ENCODE measurements around the gene IGF2BP3.

- TF ChIP-seq, protein P1, sequence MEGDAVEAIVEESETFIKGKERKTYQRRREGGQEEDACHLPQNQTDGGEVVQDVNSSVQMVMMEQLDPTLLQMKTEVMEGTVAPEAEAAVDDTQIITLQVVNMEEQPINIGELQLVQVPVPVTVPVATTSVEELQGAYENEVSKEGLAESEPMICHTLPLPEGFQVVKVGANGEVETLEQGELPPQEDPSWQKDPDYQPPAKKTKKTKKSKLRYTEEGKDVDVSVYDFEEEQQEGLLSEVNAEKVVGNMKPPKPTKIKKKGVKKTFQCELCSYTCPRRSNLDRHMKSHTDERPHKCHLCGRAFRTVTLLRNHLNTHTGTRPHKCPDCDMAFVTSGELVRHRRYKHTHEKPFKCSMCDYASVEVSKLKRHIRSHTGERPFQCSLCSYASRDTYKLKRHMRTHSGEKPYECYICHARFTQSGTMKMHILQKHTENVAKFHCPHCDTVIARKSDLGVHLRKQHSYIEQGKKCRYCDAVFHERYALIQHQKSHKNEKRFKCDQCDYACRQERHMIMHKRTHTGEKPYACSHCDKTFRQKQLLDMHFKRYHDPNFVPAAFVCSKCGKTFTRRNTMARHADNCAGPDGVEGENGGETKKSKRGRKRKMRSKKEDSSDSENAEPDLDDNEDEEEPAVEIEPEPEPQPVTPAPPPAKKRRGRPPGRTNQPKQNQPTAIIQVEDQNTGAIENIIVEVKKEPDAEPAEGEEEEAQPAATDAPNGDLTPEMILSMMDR (conservative IDR thresholded peaks at IDR 0.05; ENCODE audit: low read depth, low read length), result no peak
- TF ChIP-seq EZH2 (IDR thresholded peaks at IDR 0.05; ENCODE audit: borderline replicate concordance, low read depth, low read length, poor library complexity, severe bottlenecking), result no peak
Measured at GRCh38 chr7:23404546-23405239, 65.6 kb downstream of the IGF2BP3 start.
